ENCODE data around the gene SHC3. TPM values are rescaled to one million over a fixed set of nuclear protein-coding genes. Genes with fewer than 3 reads are reported as not detected.

Gene SHC3
- total RNA-seq, 2 donors from 2014 or later: not detected

- no peak overlapping the region for H3K4me3 Mint-ChIP-seq
- H3K27ac Mint-ChIP-seq: no peak overlapping the region
- no peaks in the 10 kb centered on the region for H3K4me1 Mint-ChIP-seq
- H3K9me3 Mint-ChIP-seq: no peaks in the 10 kb centered on the region
- ATAC-seq (replicated peaks): no peak
- H3K27me3 Mint-ChIP-seq: peaks cover 7% of the 10 kb centered on the region
- no peaks in the 10 kb centered on the region for H3K36me3 Mint-ChIP-seq (ENCODE audit: low read depth)
These were observed 164.5 kb downstream of the SHC3 start for GRCh38 chr9:89014153-89014552.

- H3K27me3 Mint-ChIP-seq: peaks cover 7% of the 10 kb centered on the region
- H3K27ac Mint-ChIP-seq: no peak overlapping the region
- no peak for ATAC-seq (replicated peaks)
- H3K36me3 Mint-ChIP-seq (ENCODE audit: low read depth): no peaks in the 10 kb centered on the region
- no peak overlapping the region for H3K4me3 Mint-ChIP-seq
- H3K9me3 Mint-ChIP-seq: no peaks in the 10 kb centered on the region
- no peaks in the 10 kb centered on the region for H3K4me1 Mint-ChIP-seq
These were observed 165.0 kb downstream of the SHC3 start for GRCh38 chr9:89013660-89014059.

DNA sequence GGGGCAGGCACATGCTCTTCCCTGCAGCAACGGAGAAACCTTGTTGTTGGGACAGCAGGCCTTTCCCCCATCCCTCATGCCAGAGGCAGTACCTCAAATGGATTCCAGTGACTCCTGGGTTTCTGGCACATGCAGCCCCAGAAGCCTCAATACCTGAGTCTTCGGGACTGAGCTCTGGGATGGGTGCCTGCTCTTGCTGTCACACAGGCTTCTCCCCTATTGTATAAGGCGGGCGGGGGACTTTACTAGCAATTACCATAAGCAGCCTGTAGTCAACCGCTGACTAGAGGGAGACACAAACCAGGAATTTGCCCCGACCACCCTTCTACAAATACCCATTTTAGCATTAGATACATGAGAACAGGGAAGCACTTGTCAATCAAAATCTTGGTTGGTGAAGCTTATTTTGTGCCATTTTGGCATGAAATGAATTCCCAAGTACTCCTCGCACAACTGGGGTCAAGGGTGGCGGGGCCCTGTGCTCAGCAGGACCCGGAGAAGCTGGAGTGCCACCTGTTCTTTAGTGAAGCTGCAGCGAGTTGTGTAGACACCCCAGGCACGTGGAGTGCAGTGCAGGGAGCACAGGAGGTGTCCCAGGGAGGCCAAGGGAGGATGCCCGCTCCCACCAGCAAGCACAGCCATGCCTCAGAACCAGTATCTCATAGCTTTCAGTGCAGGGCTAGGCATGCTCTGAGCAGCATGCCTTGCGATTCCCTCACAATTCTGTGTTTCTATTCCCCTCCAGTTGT is 166.2 kb downstream of the SHC3 start:
- no peak for ATAC-seq (replicated peaks)
- Mint-ChIP-seq H3K4me3 (no peak overlapping the region), H3K4me1 (no peaks in the 10 kb centered on the region), H3K27me3 (peaks cover 11% of the 10 kb centered on the region), H3K9me3 (no peaks in the 10 kb centered on the region), H3K27ac (no peak overlapping the region), H3K36me3 (ENCODE audit: low read depth) (no peaks in the 10 kb centered on the region)

GRCh38 chr9:89011683-89012082 is 166.9 kb downstream of the SHC3 start:
- H3K36me3 Mint-ChIP-seq (ENCODE audit: low read depth): no peaks in the 10 kb centered on the region
- no peak overlapping the region for H3K4me3 Mint-ChIP-seq

DNA sequence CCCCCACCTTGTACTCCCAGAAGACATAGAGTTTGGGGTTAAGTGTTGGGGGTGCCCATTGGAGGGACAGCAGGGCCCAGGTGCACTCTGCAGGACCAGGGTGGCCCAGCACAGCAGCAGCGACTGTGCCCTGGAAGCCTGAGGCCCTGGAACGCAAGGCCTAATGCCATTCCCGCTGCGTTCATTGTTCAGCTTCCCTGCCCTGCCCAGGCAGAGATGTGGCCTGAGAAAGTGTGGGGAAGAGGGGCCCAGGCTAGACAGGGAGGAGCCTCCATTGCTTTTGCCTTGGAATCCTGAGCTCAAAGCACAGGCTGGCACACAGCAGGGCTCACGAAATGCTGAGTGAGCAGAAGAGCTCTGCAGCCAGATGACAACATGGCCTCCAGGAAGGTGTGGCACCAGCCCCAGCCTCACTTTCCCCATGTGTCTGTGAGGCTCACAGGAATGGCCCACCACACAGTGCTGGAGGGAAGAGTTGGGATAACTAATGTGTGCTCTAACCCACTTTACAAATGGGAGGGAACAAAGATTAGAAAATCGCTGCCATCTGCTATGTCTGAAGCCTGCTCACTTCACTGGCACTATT is 168.0 kb downstream of the SHC3 start:
- Mint-ChIP-seq H3K27me3 (peaks cover 18% of the 10 kb centered on the region), H3K9me3 (no peaks in the 10 kb centered on the region), H3K4me3 (no peak overlapping the region), H3K4me1 (no peaks in the 10 kb centered on the region), H3K36me3 (ENCODE audit: low read depth) (no peaks in the 10 kb centered on the region), H3K27ac (no peak overlapping the region)
- ATAC-seq (replicated peaks): no peak

More at GRCh38 chr9:89011683-89012082, 166.9 kb downstream of the SHC3 start:
- H3K4me1 Mint-ChIP-seq: no peaks in the 10 kb centered on the region
- H3K27me3 Mint-ChIP-seq: peaks cover 14% of the 10 kb centered on the region
- no peak for ATAC-seq (replicated peaks)
- no peak overlapping the region for H3K27ac Mint-ChIP-seq
- H3K9me3 Mint-ChIP-seq: no peaks in the 10 kb centered on the region

- Mint-ChIP-seq H3K36me3 (ENCODE audit: low read depth) (no peaks in the 10 kb centered on the region), H3K4me3 (no peak overlapping the region), H3K4me1 (no peaks in the 10 kb centered on the region), H3K27ac (no peak overlapping the region), H3K27me3 (peaks cover 18% of the 10 kb centered on the region), H3K9me3 (no peaks in the 10 kb centered on the region)
- ATAC-seq (replicated peaks): no peak
These were observed 168.6 kb downstream of the SHC3 start for GRCh38 chr9:89010056-89010455.

GRCh38 chr9:89009546-89009840 is 169.1 kb downstream of the SHC3 start:
- Mint-ChIP-seq H3K27me3 (peaks cover 15% of the 10 kb centered on the region), H3K4me3 (no peak overlapping the region), H3K27ac (no peak overlapping the region), H3K36me3 (ENCODE audit: low read depth) (no peaks in the 10 kb centered on the region), H3K4me1 (no peaks in the 10 kb centered on the region), H3K9me3 (no peaks in the 10 kb centered on the region)
- no peak for ATAC-seq (replicated peaks)

- peaks cover 13% of the 10 kb centered on the region for H3K27me3 Mint-ChIP-seq
- H3K27ac Mint-ChIP-seq: no peak overlapping the region
- no peaks in the 10 kb centered on the region for H3K36me3 Mint-ChIP-seq (ENCODE audit: low read depth)
- H3K4me3 Mint-ChIP-seq: no peak overlapping the region
- ATAC-seq (replicated peaks): no peak
- no peaks in the 10 kb centered on the region for H3K9me3 Mint-ChIP-seq
- no peaks in the 10 kb centered on the region for H3K4me1 Mint-ChIP-seq
These were observed 169.7 kb downstream of the SHC3 start for GRCh38 chr9:89008744-89009545.

DNA sequence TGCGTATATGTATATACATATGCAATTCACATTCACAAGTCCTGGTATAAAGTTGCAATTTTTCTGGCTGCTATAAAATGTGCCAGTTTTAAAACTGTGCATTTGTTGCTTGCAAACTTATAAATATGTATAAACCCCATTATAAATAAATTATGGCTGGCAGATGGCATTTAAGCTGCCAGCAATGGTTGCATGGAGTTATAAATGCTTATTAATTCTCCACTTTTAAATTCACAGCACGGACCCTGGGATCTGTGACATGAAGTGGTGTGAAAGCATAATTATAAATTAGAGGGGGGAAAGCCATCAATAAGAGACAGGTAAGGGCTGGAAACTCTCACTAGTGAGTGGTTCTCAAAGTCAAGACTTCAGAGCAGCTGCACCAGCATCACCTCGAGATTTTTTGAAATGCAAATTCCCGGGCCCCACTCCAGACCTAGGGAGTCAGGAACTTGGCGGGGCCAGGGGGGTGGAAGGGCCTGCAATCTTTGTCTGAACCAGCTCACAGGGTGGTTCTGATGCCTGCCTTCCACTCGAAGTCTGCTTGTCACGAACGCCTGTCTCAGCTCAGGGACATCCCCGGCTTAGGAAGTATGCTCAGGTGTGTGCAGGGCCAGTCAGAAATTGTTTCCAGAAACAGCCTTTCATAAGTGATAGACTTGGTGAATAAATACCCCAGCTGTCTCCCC is 170.4 kb downstream of the SHC3 start:
- H3K4me1 Mint-ChIP-seq: no peaks in the 10 kb centered on the region
- peaks cover 13% of the 10 kb centered on the region for H3K27me3 Mint-ChIP-seq
- ATAC-seq (replicated peaks): no peak
- H3K36me3 Mint-ChIP-seq (ENCODE audit: low read depth): no peaks in the 10 kb centered on the region
- no peak overlapping the region for H3K4me3 Mint-ChIP-seq
- H3K9me3 Mint-ChIP-seq: no peaks in the 10 kb centered on the region
- H3K27ac Mint-ChIP-seq: no peak overlapping the region

DNA sequence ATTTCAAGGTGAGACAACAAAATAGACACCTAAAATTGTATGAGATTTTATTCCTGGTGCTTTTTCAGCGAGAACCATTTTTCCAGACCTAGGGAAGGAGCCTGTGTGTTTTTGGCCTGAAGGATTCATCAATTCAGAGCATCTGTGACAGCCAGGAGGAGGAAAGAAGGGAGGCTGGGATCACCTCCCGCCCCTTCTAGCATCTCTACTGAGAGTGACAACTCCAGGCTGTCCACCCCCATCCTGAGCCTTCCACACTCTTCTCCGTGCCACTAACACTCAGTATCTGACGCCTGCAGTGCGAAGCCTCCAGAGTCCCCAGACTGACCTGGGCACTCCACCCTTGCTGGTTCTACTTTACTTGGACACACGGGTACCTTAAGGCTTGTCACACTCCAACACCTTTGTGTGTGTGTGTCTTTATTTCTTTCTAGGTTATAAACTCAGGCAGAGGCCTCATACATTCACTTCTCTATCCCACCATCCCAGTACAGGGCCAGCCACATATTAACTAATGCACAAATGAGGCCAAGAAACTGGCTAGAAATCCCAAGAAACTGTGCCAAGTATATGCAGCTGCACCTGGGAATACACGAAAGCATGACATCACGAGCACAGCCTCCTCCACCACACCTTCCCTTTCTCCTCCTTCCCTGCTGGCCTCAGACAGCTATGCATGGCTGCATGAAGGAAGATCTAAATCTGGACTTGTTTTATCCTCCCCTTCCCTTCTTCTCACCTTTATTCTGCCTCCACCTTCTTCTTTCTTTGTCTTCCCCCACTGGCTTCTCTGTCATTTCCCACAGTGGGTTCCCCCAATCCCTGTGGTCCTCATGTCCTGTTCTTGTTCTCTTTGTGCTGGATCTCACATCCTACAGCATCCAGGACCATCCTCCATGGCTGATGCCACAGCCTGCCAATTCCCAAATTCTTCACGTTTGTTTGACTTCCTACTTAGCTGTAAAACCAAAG is 171.3 kb downstream of the SHC3 start:
- Mint-ChIP-seq H3K27ac (no peak overlapping the region), H3K4me3 (no peak overlapping the region), H3K36me3 (ENCODE audit: low read depth) (no peaks in the 10 kb centered on the region), H3K9me3 (no peaks in the 10 kb centered on the region), H3K27me3 (peaks cover 17% of the 10 kb centered on the region), H3K4me1 (no peaks in the 10 kb centered on the region)
- ATAC-seq (replicated peaks): no peak

GRCh38 chr9:89006267-89006666 is 172.4 kb downstream of the SHC3 start:
- no peak overlapping the region for H3K4me3 Mint-ChIP-seq
- no peaks in the 10 kb centered on the region for H3K36me3 Mint-ChIP-seq (ENCODE audit: low read depth)
- ATAC-seq (replicated peaks): no peak
- peaks cover 24% of the 10 kb centered on the region for H3K27me3 Mint-ChIP-seq
- no peaks in the 10 kb centered on the region for H3K9me3 Mint-ChIP-seq
- H3K27ac Mint-ChIP-seq: no peak overlapping the region
- H3K4me1 Mint-ChIP-seq: no peaks in the 10 kb centered on the region

DNA sequence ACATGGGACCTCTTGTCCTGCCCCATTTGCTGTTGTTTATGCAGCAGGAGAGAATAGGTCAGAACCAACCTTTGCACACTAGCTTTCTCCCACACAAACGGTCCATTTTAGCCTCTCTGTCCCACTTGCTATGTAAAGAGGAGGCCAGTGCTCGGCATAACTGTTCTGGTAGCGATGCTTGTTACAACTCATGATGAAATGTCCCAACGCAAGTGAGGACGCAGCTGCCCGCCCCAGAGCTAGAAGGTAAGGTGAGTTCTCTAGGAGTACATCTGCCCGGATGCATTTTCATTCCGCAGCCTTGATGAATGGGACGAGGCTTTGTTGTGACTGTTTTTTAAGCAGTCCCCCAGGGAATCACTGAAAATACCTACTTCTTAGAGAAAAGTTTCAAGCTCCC is 173.3 kb downstream of the SHC3 start:
- ATAC-seq (replicated peaks): no peak
- Mint-ChIP-seq H3K4me1 (no peaks in the 10 kb centered on the region), H3K4me3 (no peak overlapping the region), H3K27ac (no peak overlapping the region), H3K36me3 (ENCODE audit: low read depth) (no peaks in the 10 kb centered on the region), H3K27me3 (peaks cover 24% of the 10 kb centered on the region), H3K9me3 (no peaks in the 10 kb centered on the region)

DNA sequence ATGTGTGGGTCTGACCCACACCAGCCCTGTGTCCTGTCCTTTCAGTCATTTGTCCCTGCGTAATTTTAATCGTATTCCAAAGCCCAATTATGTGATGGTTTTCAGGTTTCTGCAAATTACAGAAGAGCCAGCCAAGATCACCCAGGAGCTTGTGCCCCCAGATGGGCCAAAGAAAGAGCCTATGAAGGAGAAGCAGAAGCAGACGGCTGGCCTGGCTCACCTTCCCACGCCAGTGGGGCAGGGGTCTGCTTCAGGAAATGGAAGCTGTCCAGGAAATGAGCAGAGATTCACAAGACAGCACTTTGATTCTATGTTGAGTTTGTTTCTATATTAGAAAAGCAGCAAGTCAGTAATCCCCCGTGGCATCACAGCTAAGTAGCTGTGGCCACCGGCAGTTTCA is 175.6 kb downstream of the SHC3 start:
- no peak overlapping the region for H3K4me3 Mint-ChIP-seq
- peaks cover 24% of the 10 kb centered on the region for H3K27me3 Mint-ChIP-seq
- no peaks in the 10 kb centered on the region for H3K4me1 Mint-ChIP-seq
- H3K27ac Mint-ChIP-seq: no peak overlapping the region
- no peaks in the 10 kb centered on the region for H3K9me3 Mint-ChIP-seq
- ATAC-seq (replicated peaks): no peak
- H3K36me3 Mint-ChIP-seq (ENCODE audit: low read depth): no peaks in the 10 kb centered on the region

Data from activated T-helper 17 cell treated with anti-CD3 and anti-CD28 coated beads, Interleukin-2, amount 50 U/mL, for 72 hours (primary cell).